ENCODE results near the gene SV2B. TPM values are rescaled to one million over a fixed set of nuclear protein-coding genes. Genes with fewer than 3 reads are reported as not detected.

SV2B gene
- total and polyA plus RNA-seq, 2 experiments from 2014 or later: 0.06 to 0.76 TPM

DNA sequence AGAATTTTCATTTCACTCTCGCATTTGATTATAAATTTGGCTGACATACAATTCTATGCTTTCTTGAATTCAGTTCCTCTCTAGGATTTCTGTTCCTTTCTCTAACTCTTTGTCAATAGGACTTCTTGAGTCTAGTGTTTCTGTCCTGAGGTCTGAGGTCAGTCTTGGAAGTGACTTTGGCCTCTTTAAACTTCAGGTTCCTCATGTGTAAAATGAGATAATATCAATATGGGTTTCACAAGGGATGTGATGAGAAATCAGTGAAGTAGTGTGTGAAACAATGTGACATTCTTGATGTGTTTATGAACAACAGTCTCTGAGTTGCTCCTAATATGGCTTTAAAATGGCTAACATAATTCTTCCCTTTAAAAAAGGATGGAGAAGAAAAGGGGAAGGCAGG lies 92.2 kb downstream of the SV2B start:
- H3K4me3 ChIP-seq: no peak overlapping the region
- no peak overlapping the region for H2AFZ ChIP-seq
- Mint-ChIP-seq H3K27ac (no peak overlapping the region), H3K27me3 (ENCODE audit: insufficient read depth, low read depth, poor library complexity) (peaks cover 2% of the 10 kb centered on the region), H3K9me3 (no peaks in the 10 kb centered on the region), H3K36me3 (ENCODE audit: low read depth) (no peaks in the 10 kb centered on the region), H3K4me3 (no peak overlapping the region), H3K4me1 (peaks cover 5% of the 10 kb centered on the region; the same call in 1 of the 3 replicates)
- H3K9me2 ChIP-seq (ENCODE audit: insufficient read depth): no peaks in the 10 kb centered on the region; the same call in 1 of the 2 replicates
- no peak for DNase-seq (ENCODE audit: low spot score)
- no peaks in the 10 kb centered on the region for H4K20me1 ChIP-seq (replicated peaks; ENCODE audit: insufficient read depth)
- no peak overlapping the region for H3K27ac ChIP-seq (ENCODE audit: low read depth)
- TF ChIP-seq POLR2AphosphoS5 (IDR thresholded peaks at IDR 0.05; ENCODE audit: low read depth) (no peak), EZH2phosphoT487 (IDR thresholded peaks at IDR 0.05; ENCODE audit: unreplicated experiment) (no peak), CREB1 (CRISPR knock-in tag; IDR thresholded peaks at IDR 0.05; ENCODE audit: low read depth) (no peak), ZNF114 (CRISPR knock-in tag; IDR thresholded peaks at IDR 0.05) (no peak), STAT1 (IDR thresholded peaks at IDR 0.05; ENCODE audit: unreplicated experiment) (no peak), JUNB (IDR thresholded peaks at IDR 0.05; ENCODE audit: unreplicated experiment) (no peak), NANOG (IDR thresholded peaks at IDR 0.05; ENCODE audit: borderline replicate concordance) (no peak), ZNF331 (CRISPR knock-in tag; IDR thresholded peaks at IDR 0.05; ENCODE audit: low read depth) (no peak), EZH2 (IDR thresholded peaks at IDR 0.05; ENCODE audit: low read depth, unreplicated experiment) (no peak)
- TF ChIP-seq, protein P1, sequence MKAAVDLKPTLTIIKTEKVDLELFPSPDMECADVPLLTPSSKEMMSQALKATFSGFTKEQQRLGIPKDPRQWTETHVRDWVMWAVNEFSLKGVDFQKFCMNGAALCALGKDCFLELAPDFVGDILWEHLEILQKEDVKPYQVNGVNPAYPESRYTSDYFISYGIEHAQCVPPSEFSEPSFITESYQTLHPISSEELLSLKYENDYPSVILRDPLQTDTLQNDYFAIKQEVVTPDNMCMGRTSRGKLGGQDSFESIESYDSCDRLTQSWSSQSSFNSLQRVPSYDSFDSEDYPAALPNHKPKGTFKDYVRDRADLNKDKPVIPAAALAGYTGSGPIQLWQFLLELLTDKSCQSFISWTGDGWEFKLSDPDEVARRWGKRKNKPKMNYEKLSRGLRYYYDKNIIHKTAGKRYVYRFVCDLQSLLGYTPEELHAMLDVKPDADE (IDR thresholded peaks at IDR 0.05): no peak
- TF ChIP-seq, protein P2, sequence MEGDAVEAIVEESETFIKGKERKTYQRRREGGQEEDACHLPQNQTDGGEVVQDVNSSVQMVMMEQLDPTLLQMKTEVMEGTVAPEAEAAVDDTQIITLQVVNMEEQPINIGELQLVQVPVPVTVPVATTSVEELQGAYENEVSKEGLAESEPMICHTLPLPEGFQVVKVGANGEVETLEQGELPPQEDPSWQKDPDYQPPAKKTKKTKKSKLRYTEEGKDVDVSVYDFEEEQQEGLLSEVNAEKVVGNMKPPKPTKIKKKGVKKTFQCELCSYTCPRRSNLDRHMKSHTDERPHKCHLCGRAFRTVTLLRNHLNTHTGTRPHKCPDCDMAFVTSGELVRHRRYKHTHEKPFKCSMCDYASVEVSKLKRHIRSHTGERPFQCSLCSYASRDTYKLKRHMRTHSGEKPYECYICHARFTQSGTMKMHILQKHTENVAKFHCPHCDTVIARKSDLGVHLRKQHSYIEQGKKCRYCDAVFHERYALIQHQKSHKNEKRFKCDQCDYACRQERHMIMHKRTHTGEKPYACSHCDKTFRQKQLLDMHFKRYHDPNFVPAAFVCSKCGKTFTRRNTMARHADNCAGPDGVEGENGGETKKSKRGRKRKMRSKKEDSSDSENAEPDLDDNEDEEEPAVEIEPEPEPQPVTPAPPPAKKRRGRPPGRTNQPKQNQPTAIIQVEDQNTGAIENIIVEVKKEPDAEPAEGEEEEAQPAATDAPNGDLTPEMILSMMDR (conservative IDR thresholded peaks at IDR 0.05; ENCODE audit: low read depth in 2 of 2): no peak
- TF ChIP-seq, protein P3, sequence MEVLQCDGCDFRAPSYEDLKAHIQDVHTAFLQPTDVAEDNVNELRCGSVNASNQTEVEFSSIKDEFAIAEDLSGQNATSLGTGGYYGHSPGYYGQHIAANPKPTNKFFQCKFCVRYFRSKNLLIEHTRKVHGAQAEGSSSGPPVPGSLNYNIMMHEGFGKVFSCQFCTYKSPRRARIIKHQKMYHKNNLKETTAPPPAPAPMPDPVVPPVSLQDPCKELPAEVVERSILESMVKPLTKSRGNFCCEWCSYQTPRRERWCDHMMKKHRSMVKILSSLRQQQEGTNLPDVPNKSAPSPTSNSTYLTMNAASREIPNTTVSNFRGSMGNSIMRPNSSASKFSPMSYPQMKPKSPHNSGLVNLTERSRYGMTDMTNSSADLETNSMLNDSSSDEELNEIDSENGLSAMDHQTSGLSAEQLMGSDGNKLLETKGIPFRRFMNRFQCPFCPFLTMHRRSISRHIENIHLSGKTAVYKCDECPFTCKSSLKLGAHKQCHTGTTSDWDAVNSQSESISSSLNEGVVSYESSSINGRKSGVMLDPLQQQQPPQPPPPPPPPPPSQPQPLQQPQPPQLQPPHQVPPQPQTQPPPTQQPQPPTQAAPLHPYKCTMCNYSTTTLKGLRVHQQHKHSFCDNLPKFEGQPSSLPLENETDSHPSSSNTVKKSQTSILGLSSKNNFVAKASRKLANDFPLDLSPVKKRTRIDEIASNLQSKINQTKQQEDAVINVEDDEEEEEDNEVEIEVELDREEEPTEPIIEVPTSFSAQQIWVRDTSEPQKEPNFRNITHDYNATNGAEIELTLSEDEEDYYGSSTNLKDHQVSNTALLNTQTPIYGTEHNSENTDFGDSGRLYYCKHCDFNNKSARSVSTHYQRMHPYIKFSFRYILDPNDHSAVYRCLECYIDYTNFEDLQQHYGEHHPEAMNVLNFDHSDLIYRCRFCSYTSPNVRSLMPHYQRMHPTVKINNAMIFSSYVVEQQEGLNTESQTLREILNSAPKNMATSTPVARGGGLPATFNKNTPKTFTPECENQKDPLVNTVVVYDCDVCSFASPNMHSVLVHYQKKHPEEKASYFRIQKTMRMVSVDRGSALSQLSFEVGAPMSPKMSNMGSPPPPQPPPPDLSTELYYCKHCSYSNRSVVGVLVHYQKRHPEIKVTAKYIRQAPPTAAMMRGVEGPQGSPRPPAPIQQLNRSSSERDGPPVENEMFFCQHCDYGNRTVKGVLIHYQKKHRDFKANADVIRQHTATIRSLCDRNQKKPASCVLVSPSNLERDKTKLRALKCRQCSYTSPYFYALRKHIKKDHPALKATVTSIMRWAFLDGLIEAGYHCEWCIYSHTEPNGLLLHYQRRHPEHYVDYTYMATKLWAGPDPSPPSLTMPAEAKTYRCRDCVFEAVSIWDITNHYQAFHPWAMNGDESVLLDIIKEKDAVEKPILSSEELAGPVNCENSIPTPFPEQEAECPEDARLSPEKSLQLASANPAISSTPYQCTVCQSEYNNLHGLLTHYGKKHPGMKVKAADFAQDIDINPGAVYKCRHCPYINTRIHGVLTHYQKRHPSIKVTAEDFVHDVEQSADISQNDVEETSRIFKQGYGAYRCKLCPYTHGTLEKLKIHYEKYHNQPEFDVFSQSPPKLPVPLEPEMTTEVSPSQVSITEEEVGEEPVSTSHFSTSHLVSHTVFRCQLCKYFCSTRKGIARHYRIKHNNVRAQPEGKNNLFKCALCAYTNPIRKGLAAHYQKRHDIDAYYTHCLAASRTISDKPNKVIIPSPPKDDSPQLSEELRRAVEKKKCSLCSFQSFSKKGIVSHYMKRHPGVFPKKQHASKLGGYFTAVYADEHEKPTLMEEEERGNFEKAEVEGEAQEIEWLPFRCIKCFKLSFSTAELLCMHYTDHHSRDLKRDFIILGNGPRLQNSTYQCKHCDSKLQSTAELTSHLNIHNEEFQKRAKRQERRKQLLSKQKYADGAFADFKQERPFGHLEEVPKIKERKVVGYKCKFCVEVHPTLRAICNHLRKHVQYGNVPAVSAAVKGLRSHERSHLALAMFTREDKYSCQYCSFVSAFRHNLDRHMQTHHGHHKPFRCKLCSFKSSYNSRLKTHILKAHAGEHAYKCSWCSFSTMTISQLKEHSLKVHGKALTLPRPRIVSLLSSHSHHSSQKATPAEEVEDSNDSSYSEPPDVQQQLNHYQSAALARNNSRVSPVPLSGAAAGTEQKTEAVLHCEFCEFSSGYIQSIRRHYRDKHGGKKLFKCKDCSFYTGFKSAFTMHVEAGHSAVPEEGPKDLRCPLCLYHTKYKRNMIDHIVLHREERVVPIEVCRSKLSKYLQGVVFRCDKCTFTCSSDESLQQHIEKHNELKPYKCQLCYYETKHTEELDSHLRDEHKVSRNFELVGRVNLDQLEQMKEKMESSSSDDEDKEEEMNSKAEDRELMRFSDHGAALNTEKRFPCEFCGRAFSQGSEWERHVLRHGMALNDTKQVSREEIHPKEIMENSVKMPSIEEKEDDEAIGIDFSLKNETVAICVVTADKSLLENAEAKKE (CRISPR knock-in tag; IDR thresholded peaks at IDR 0.05): no peak
- TF ChIP-seq, protein P4, sequence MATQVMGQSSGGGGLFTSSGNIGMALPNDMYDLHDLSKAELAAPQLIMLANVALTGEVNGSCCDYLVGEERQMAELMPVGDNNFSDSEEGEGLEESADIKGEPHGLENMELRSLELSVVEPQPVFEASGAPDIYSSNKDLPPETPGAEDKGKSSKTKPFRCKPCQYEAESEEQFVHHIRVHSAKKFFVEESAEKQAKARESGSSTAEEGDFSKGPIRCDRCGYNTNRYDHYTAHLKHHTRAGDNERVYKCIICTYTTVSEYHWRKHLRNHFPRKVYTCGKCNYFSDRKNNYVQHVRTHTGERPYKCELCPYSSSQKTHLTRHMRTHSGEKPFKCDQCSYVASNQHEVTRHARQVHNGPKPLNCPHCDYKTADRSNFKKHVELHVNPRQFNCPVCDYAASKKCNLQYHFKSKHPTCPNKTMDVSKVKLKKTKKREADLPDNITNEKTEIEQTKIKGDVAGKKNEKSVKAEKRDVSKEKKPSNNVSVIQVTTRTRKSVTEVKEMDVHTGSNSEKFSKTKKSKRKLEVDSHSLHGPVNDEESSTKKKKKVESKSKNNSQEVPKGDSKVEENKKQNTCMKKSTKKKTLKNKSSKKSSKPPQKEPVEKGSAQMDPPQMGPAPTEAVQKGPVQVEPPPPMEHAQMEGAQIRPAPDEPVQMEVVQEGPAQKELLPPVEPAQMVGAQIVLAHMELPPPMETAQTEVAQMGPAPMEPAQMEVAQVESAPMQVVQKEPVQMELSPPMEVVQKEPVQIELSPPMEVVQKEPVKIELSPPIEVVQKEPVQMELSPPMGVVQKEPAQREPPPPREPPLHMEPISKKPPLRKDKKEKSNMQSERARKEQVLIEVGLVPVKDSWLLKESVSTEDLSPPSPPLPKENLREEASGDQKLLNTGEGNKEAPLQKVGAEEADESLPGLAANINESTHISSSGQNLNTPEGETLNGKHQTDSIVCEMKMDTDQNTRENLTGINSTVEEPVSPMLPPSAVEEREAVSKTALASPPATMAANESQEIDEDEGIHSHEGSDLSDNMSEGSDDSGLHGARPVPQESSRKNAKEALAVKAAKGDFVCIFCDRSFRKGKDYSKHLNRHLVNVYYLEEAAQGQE (IDR thresholded peaks at IDR 0.05; ENCODE audit: unreplicated experiment): no peak
- H3K4me2 ChIP-seq: no peak overlapping the region
- H3K79me2 ChIP-seq (replicated peaks; ENCODE audit: insufficient read depth): no peaks in the 10 kb centered on the region
- no peaks in the 10 kb centered on the region for H3F3A ChIP-seq (replicated peaks; ENCODE audit: low read depth)
- ATAC-seq: no peak
- no peaks in the 10 kb centered on the region for H3K36me3 ChIP-seq (ENCODE audit: insufficient read depth)
- no peaks in the 10 kb centered on the region for H3K27me3 ChIP-seq (ENCODE audit: insufficient read depth)
- H3K4me1 ChIP-seq (ENCODE audit: insufficient read depth): no peaks in the 10 kb centered on the region
